Right ventricle myocardium superior (tissue), 1 donor: ENCODE data around the gene TIGD1. TPM values are rescaled to one million over a fixed set of nuclear protein-coding genes. Genes with fewer than 3 reads are reported as not detected.

Source experiments
- ATAC-seq: fragments of 200-7000 bp; cut with Tn5 transposase; one replicate; pipeline ENCODE4 v1.9.1; 2020; ENCODE audit warnings: mild to moderate bottlenecking; ENCODE audit not compliant: poor library complexity
- DNase-seq: peaks from one replicate; pipeline ENCODE4 v3.0.0-alpha.2; 2020
- intact Hi-C: fragments of 100-400 bp; cut with DNase I; formaldehyde crosslinking; loops from one replicate; pipeline ENCODE4 v1.11.2; 2022
- long read RNA-seq: library from polyadenylated mRNA; unstranded; transcript quantifications from one replicate; pipeline ENCODE4 v2.0.0, GENCODE V29; 2021
- total RNA-seq: library from RNA; stranded (reverse); fragmentation: NEBNext Ultra II Directional; extraction: Animal tissue kit (Norgen Biotek cat#: 25700); gene quantifications from one replicate; pipeline ENCODE4 v1.2.1, GENCODE V29; 2021
- donor health status: DM: no; HTN: yes; CAD: no; lungs with severe emphysema.

The TIGD1 gene
- 1.7 TPM for total RNA-seq
- long read RNA-seq, partial matches to known transcripts, result 0 of 1 reads
- long read RNA-seq, other reads (novel, unspliced or antisense), result 0 of 1 reads

DNA sequence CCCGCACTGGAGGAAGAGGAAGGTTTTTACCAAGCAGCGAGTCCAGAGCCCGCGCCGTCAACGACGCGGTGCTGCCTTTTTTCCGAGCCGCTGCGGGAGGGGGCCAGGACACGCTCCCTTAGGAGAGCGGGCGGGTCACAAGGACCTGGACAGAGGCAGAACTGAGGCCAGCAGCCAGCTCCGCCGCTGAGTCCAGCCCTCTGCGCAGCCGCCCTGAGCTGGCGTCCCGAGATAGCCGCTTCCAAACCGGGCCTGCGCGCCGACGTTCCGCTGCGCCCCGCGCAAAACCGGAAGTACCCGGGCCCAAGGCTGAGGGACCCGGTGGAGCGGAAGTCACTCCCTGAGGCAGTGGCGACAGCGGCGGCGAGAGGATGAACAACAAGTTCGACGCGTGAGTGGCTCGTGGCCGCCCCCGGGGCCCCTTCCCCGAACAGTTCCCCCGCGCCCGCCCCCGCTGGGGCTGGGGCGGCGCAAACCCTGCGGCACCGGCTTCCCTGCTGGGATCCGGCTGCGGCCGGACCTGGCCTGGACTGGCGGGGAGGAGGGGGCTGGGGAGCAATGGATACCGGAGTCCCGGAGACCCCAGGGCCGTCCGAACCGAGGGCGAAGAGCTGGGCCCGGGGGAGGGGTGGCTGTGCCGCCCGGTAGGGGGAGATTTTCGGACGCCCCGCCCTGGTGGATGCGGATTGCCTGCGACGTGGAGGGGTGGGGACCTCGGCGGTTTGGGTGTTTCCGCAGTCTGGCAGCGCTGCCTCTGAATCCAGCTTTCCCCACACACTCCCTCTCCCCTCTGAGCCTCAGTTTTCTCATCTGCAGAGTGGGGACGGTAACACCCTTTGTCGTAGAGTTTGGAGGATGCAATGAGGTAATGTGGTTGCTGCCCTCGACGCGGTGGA lies at the start of gene TIGD1, which contains the start of gene EIF4E2:
Gene TIGD1 (minus strand): TSS at position 204 of the 896 bp plus-strand sequence. CDS start 675 bp downstream, outside the sequence.
Gene EIF4E2 (plus strand): TSS at position 336 of the 896 bp plus-strand sequence. CDS start 36 bp downstream, at position 372.
- DNase-seq (peak; percentile 97), ATAC-seq (peak; percentile 99)
- intact Hi-C loops, result no loop called here

DNA sequence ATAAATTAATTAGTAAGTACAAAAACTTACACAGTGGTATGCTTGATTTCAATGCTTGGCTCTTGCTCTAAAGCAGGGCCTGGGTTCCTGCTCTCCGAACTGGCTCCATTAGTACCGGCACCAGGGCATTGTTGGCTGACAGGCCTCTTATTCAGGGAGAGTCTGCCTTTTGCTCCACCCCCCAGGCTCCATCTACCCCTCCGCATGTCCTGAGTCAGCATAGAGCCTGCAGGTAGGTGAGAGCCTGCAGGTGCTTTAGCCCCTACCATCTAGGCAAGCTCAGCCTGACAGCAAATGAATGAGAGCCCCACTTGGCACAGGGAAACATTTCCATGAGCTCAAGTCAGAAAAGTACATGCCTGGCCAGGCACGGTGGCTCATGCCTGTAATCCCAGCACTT lies 47.9 kb upstream of the TIGD1 start:
- ATAC-seq (no peak), DNase-seq (no peak)
- intact Hi-C loops, result no loop called here

DNA sequence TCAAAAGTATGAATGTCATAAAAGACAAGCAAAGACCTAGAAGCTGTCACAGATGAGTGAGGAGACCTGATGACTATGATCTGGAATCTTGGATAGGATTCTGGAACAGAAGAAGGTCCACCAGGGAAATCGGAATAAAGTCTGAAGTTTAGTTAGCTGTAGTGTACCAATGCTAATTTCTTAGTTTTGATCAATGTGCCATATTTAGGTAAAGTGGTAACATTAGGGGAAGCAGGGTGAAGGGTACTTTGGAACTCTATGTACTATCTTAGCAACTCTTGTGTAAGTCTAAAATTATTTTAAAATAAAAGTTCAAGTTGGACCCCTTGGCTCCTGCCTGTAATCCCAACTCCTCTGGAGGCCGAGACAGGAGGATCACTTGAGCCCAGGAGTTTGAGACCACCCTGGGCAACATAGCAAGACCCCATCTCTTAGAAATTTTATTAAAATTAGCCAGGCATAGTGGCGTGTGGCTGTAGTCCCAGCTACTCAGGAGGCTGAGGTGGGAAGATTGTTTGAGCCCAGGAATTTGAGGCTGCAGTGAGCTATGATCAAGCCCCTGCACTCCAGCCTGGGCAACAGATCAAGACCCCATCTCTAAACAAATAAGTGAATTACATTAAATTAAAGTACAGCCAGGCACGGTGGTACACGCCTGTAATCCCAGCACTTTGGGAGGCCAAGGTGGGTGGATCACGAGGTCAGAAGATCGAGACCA lies 47.2 kb upstream of the TIGD1 start:
- no peak for DNase-seq
- intact Hi-C loops, result no loop called here
- ATAC-seq, result no peak

DNA sequence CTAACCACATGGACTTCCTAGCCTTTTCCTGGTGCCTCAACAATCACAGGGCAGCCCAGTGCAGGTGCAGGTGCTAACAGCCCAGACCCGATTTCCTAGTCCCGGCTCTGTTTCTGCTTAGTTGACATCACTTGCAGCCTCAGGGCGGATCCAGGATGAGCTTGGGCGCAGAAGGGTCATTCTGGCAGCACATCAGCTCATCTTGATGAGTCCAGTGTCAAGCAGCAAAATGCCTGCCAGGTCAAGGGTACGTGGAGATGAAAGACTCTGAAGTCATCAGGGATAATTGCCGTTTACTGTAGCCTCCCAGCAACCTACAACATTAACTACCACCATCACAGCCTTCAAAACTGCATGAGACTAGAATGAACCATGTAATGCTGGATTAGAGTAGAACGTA lies 43.6 kb upstream of the TIGD1 start:
- intact Hi-C loops, result no loop called here
- no peak for ATAC-seq
- no peak for DNase-seq

DNA sequence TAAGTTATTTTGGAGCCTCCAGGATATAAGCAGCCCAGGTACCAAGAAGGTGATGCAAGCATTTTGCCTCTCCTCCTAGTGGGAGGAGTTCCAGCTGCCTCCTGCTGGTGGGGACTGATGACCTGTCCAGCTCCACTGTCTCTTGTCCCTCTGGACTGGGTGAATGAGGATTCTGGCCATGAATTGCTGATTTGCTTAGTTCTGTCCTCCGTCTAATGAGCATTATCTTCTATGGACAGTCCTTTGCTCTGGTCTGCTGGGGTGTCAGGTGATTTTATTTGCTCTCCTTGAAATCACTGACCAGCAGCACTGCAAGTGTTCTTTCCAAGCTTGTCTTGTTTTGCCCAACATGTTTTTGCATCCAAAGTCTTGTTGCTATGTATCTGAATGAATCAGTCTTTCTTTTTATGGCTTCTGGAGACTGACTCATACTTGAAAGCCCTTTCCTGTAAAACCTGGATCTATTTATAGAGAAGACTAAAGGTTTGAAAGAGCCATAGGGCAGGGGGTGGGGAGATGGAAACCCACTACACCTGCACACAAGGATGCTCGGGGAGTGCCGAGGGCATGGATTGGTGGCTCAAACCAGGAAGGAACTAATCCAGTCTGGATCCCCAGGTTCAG lies 42.5 kb upstream of the TIGD1 start:
- intact Hi-C loops, result no loop called here
- DNase-seq, result no peak
- peak; percentile 43 for ATAC-seq

DNA sequence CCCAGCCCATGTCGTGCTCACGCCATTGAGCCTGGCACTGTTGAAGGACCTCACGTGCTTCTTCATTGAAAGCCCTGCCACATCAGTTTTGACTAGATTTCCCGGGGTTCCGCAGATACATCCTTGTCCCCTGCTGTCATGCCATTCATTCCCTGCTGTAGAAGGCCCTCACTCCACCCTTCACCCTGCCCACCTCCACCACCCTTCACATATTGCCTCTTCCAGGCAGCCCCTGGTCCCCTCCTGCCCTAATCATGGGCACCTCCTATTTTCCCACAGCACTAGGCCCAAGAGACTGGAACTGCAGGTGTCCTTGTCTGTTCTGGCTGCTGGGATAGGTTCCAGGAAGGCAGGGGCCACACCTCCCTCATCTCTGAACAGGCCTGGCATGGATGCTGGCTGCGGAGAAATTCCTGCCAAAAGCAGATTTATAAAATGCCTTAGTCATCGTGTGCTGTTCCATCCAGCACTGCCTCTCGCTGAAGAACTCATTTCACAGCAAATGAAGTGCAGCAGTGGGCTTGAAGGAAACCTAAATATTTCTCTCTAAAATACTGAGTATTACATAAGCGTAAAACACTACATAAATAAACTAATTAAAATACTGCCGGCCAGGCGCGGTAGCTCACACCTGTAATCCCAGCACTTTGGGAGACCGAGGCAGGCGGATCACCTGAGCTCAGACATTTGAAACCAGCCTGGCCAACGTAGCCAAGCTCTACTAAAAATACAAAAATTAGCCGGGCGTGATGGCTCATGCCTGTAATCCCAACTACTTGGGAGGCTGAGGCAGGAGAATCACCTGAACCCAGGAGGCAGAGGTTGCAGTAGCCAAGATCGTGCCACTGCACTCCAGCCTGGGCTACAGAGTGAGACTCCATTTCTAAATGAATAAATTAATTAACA lies 38.6 kb upstream of the TIGD1 start:
- peak; percentile 71 for ATAC-seq
- DNase-seq, result peak; percentile 56
- intact Hi-C loops, result no loop called here

DNA sequence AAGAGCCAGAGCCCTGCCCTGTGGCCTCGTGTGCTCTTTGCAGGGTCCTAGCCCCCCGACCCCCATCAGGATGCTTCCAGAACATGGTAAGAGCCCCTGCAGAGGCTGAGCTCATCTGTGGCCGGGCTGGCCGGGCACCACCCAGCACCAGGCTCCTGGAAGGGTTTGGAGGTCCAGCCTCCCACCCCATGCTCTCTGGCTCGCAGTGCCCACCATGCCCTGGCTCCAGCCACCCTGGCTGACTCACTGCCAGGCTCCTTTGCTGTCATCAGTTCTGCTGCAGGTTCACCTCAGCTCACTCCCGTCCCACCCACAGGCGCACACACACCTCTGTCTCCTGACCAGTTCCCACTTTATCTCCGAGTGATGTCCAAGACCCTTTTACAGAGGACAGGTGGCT lies 37.7 kb upstream of the TIGD1 start:
- intact Hi-C loops, result no loop called here
- peak; percentile 14 for ATAC-seq

DNA sequence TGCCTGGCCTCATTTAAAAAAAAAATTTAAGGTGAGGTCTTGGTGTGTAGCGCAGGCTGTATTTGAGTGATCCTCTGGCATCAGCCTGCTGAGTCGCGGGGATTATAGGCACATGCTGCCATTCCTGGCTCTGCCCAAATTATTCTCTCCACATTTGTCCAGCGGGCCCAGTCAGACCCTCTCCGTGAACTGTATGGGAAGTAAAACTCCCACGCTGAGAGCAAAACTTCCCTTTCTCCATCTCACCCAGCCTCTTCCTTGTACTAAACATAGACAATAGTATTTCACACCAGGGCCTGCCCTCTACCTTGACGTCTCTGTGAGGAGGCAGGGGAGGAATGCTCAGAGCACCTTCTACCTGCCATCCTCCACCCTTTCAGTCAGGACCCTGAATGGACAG lies 37.2 kb upstream of the TIGD1 start:
- intact Hi-C loops, result no loop called here
- ATAC-seq (no peak), DNase-seq (no peak)

More for the DNA sequence above, 37.7 kb upstream of the TIGD1 start:
- DNase-seq, result no peak

DNA sequence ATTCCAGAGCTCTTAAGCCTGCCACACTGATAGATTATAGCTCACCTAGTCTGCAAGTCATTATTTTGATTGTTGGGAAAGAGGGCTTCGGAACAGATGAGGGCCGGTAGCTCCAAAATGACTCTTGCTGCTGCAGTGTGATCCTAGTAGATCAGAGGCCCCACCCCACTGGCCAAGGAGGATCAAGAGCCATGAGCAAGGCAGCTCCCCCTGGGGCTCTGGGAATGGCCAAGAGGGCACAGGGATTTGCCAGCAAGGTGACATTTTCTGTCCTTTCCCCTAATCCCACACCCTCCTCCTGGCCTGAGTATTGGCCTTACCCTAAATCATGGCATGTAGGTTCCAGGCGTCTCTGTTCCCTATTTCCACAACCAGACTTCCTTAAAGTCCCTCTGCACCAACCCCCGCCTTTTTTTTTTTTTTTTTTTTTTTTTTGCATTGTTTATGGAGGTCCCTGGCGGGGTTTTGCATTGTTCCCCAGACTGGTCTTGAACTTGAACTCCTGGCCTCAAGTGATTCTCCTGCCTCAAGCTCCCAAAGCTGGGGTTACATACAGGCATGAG lies 36.7 kb upstream of the TIGD1 start:
- ATAC-seq (no peak), DNase-seq (no peak)
- intact Hi-C loops, result no loop called here

DNA sequence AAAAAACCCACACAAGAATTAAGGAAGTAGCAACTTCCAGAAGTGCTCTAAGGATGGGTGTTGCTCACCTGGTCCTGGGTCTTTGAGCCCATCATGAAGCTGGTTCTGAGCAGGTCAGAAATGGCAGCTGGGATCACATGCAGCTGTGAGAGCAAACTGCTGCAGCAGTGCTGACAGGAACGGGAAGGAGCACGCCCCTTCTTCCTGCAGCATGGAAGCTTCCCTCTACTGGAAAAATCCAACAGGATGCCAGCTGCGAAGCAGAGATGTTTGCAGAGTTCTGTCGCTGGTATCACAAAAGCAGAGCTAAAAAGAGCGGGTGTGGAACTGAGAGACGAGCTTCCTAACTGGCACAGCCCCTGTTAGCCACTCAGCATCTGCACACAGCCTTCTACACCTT lies 33.9 kb upstream of the TIGD1 start:
- intact Hi-C loops, result no loop called here
- ATAC-seq (no peak), DNase-seq (no peak)

DNA sequence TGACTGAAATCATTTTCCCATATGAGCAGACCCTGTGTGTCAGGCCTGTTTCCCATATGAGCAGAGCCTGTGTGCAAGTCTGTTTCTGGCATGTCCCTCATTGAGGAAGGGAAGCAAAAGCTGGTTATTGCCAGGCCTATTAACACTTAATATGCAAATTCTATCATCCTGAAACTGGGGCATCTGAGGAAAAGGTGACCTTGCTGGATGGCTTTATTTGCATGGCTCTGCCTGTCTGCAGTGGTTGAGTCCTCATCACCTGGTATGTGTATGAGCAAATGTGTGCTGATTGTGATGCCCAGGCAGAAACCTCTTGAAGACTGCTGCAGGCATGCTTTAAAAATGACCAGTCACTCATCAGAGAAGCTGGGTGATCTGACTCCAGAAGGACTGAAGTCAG lies 31.4 kb upstream of the TIGD1 start:
- DNase-seq (no peak), ATAC-seq (no peak)
- intact Hi-C loops, result no loop called here

DNA sequence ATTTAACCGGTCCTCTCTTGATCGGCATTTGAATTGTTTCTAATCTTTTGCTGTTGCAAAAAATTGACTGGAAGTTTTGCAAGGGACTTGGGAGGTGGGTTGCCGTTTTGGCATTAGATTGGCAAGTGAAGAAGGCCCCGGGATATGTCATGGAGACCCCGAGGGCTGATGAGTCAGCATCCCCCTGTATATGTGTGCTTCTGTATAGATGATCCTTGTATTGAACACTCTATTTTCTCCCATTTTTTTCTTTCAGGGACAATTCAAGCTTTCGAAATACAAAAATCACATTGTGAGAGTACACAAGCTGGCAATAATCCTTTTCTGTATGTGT lies 30.3 kb upstream of the TIGD1 start:
- ATAC-seq, result no peak
- intact Hi-C loops, result no loop called here

DNA sequence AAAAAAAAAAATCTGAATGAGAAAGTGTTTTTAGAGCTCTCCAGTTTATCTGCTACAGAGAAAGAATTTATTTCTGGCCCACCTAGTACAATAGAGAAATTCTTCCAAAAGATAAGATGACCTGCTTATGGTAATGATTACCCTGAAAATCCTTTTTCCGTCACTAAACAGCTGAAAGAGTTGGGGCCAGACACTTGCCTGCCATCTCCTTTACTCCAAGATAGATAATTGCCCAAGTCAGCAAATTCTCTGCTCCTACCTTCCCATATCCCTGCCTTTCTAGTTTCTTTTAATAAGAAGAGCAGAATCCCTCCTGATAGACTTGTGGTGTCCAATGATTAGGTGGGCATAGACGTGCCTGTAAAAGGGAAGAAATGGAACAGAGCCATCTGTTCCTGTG lies 28.3 kb upstream of the TIGD1 start:
- intact Hi-C loops, result no loop called here
- DNase-seq (no peak), ATAC-seq (no peak)

More for the DNA sequence above, 30.3 kb upstream of the TIGD1 start:
- no peak for DNase-seq

DNA sequence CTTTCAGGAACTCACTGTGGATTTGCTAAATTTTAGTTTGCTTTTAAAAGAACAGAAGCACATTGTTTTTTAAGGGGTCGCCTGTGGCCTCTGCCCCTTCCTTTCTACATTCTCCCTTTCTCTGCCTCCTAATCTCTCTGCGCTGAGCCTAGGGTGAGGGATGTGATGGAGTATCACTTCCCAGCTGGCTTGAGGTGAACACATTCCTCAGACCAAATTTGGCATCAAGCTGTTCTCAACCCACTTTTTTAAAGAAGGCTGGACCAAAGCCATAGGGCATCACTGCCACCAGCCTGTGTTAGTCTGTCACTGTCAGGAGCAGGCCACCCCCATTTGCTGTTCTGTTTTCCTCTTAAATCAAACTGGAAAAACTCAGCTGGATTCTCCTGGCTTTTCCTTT lies 27.5 kb upstream of the TIGD1 start:
- intact Hi-C loops, result no loop called here
- DNase-seq (no peak), ATAC-seq (peak; percentile 35)

DNA sequence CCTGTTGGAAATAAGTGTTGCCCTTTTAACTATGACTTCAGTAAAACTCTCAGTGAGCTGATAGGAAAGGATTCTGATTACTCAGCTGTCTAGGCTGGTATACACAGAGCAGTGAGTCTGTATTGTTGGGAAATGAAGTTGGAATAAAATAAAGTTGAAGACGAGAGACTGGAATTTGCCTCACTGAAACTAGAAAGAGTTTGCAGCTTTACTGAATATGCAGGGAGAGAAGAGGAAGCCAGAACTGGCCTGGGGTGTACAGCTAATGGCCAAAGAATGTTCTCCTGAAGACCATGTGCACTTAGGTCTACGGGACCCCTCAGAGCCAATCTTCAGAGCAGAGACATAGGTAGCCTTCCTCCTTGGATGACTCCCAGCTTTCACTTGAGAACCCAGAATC lies 26.6 kb upstream of the TIGD1 start:
- ATAC-seq (no peak), DNase-seq (no peak)
- intact Hi-C loops, result no loop called here

DNA sequence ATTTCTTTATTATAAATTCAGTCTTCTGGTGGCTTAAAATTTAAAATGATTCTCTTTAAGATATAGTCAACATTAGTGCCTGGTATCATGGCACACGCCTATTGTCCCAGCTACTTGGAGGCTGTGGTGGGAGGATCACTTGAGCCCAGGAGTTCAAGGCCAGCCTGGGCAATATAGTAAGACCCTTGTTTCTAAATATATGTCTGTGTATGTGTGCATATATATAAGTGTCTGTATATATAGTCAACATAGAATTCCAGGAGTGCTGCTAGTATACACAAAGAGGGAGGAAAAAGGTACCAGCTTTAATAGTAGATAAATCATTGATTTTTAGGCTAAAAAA lies 25.0 kb upstream of the TIGD1 start:
- DNase-seq (no peak), ATAC-seq (no peak)
- intact Hi-C loops, result no loop called here

DNA sequence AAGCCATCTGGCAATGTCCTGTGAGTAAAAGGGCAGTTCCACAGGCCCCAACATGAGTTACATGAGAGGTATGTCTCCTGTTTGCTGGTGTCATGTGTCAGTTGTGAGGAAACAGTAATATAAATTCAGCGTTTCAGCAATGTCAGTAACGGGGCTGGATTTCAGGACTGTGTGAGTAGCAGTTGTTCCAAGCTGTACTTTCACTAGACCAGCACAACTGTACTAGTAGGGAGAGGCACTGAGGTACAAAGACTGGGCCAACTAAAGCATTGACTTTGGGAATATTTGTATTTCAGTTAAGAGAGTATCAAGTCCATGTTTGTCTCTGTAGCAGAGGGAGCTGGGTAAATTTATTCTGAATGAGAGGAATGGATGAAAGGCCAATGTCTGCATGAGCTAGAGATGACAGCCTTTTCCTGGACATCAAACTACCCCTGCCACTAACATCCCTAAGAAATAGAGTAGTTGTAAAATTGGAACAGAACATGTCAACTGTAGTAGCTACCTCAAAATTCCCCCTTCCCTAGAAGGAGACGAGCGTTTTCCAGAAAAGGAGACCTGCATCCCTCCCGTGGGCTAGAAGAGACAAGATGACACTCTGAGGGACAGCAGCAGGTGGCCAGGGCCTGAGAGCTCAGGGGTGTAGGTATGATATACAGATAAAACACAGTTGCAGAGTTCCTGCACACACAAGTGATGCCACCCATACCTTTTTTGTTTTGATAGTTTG lies 24.5 kb upstream of the TIGD1 start:
- ATAC-seq (no peak), DNase-seq (no peak)
- intact Hi-C loops, result no loop called here
